ENCODE data around the gene MAPKAP1.

The MAPKAP1 gene

DNA sequence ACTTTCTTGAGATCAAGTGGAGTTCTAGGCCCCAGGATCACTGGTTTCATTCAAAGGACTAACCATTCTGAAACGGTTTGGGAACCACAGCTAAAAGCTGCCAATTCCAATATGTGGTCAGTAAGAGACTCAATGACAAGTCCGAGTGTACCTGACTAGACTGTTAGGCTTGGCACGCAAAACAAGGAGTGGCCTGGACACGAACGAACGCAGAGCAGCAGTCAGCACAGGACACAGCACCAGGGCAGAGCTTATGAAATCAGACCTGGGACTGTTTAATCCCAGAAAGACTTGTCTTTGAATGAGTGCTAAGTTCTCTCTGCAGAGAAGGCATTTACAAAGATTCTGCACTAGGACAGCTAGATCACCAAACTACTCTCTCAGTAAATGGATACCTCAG lies 231.6 kb downstream of the MAPKAP1 start (continued):
- TF ChIP-seq POU6F1 (CRISPR knock-in tag; IDR thresholded peaks at IDR 0.05; ENCODE audit: borderline replicate concordance, low read depth) (no peak), ZC3H10 (CRISPR knock-in tag; IDR thresholded peaks at IDR 0.05) (no peak)

DNA sequence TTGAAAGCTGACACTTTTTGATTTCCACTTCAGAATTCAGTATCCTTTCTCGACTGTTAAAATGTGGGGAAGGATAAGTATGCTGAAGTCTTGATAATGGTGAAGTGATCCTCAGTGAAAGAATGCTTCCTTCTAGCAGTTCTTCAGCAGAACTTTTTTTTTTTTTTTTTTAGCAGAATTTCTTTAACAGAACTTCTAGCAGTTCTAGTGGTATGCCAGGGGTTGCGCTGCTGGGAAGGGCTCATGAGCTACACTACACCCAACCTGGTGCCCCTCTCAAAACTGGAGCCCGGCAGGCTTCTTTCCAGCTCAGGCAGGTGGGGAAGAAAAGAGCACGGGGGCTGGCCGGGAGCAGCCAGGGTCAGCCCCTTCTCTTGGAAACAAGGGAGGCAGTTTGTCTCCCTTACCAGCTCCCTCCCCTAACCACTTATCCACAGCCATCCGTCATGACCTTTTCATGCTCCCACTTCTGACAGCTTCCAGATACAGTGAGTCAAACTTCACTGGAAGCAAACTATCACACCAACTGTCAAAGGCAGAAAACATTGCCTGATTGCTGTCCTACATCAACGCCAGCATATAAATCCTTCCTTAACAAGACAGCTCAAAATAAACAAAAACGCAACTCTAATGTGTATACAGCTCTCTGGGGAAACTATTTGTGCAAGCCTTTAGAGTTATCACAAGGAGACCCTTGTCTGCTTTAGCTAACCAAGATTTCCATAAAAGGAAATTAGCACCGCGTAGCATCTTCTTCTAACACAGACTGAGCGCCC lies 233.9 kb downstream of the MAPKAP1 start:
- TF ChIP-seq ZNF565 (CRISPR knock-in tag; conservative IDR thresholded peaks at IDR 0.05; ENCODE audit: low read depth), result no peak
- TF ChIP-seq OSR1 (CRISPR knock-in tag; IDR thresholded peaks at IDR 0.05), result no peak
- TF ChIP-seq GLIS3 (CRISPR knock-in tag; IDR thresholded peaks at IDR 0.05), result no peak
- TF ChIP-seq CSDC2 (CRISPR knock-in tag; IDR thresholded peaks at IDR 0.05), result no peak
- TF ChIP-seq PPARA (CRISPR knock-in tag; IDR thresholded peaks at IDR 0.05; ENCODE audit: borderline replicate concordance), result no peak
- no peak for TF ChIP-seq ESRRG (CRISPR knock-in tag; IDR thresholded peaks at IDR 0.05)
- no peak; the same call in 1 of the 2 replicates for TF ChIP-seq TCF4 (CRISPR knock-in tag; IDR thresholded peaks at IDR 0.05; ENCODE audit: borderline replicate concordance)
- peak; percentile 89; the same call in 1 of the 2 replicates for TF ChIP-seq RARB (CRISPR knock-in tag; IDR thresholded peaks at IDR 0.05)
- TF ChIP-seq, protein P1, sequence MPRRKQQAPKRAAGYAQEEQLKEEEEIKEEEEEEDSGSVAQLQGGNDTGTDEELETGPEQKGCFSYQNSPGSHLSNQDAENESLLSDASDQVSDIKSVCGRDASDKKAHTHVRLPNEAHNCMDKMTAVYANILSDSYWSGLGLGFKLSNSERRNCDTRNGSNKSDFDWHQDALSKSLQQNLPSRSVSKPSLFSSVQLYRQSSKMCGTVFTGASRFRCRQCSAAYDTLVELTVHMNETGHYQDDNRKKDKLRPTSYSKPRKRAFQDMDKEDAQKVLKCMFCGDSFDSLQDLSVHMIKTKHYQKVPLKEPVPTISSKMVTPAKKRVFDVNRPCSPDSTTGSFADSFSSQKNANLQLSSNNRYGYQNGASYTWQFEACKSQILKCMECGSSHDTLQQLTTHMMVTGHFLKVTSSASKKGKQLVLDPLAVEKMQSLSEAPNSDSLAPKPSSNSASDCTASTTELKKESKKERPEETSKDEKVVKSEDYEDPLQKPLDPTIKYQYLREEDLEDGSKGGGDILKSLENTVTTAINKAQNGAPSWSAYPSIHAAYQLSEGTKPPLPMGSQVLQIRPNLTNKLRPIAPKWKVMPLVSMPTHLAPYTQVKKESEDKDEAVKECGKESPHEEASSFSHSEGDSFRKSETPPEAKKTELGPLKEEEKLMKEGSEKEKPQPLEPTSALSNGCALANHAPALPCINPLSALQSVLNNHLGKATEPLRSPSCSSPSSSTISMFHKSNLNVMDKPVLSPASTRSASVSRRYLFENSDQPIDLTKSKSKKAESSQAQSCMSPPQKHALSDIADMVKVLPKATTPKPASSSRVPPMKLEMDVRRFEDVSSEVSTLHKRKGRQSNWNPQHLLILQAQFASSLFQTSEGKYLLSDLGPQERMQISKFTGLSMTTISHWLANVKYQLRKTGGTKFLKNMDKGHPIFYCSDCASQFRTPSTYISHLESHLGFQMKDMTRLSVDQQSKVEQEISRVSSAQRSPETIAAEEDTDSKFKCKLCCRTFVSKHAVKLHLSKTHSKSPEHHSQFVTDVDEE (CRISPR knock-in tag; IDR thresholded peaks at IDR 0.05), result peak; percentile 91
- TF ChIP-seq CREB5 (CRISPR knock-in tag; IDR thresholded peaks at IDR 0.05; ENCODE audit: low read depth), result 0 out of 2 replicates have a peak, but pooled peaks have one; percentile 32
- TF ChIP-seq SNAI2 (CRISPR knock-in tag; IDR thresholded peaks at IDR 0.05), result no peak
- no peak for TF ChIP-seq ZNF8 (CRISPR knock-in tag; IDR thresholded peaks at IDR 0.05)
- no peak for TF ChIP-seq ZNF70 (CRISPR knock-in tag; IDR thresholded peaks at IDR 0.05)
- TF ChIP-seq ZFP30 (CRISPR knock-in tag; IDR thresholded peaks at IDR 0.05), result no peak
- no peak for TF ChIP-seq BACH2 (CRISPR knock-in tag; IDR thresholded peaks at IDR 0.05; ENCODE audit: borderline replicate concordance)
- TF ChIP-seq ZFP3 (CRISPR knock-in tag; IDR thresholded peaks at IDR 0.05), result no peak
- TF ChIP-seq CSRNP3 (CRISPR knock-in tag; IDR thresholded peaks at IDR 0.05), result peak; percentile 75; the same call in 1 of the 2 replicates
- TF ChIP-seq POU6F1 (CRISPR knock-in tag; IDR thresholded peaks at IDR 0.05; ENCODE audit: borderline replicate concordance, low read depth), result no peak
- peak; percentile 95 for TF ChIP-seq ISL1 (CRISPR knock-in tag; IDR thresholded peaks at IDR 0.05)
- TF ChIP-seq, protein P2, sequence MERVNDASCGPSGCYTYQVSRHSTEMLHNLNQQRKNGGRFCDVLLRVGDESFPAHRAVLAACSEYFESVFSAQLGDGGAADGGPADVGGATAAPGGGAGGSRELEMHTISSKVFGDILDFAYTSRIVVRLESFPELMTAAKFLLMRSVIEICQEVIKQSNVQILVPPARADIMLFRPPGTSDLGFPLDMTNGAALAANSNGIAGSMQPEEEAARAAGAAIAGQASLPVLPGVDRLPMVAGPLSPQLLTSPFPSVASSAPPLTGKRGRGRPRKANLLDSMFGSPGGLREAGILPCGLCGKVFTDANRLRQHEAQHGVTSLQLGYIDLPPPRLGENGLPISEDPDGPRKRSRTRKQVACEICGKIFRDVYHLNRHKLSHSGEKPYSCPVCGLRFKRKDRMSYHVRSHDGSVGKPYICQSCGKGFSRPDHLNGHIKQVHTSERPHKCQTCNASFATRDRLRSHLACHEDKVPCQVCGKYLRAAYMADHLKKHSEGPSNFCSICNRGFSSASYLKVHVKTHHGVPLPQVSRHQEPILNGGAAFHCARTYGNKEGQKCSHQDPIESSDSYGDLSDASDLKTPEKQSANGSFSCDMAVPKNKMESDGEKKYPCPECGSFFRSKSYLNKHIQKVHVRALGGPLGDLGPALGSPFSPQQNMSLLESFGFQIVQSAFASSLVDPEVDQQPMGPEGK (CRISPR knock-in tag; IDR thresholded peaks at IDR 0.05; ENCODE audit: borderline replicate concordance), result peak; percentile 86
- TF ChIP-seq ARNTL (CRISPR knock-in tag; IDR thresholded peaks at IDR 0.05; ENCODE audit: borderline replicate concordance, low read depth), result no peak
- TF ChIP-seq ZC3H10 (CRISPR knock-in tag; IDR thresholded peaks at IDR 0.05), result peak; percentile 92
- peak; percentile 96 for TF ChIP-seq TOX (CRISPR knock-in tag; IDR thresholded peaks at IDR 0.05; ENCODE audit: borderline replicate concordance)
- ATAC-seq, result peak; percentile 84
